Epithelial cell of prostate (primary cell): ENCODE results near the gene H2AZ2.
"Not testable (repeated sequence)": the region's sequence is repeated elsewhere in the genome, so short reads cannot be mapped to it uniquely, and the experiment has no call there.

Experiments used
- DNase-seq: peaks from one replicate; pipeline ENCODE4 v3.0.0-alpha.2; 2011; ENCODE audit warnings: low read depth, low spot score
- H3K27ac ChIP-seq: fragments of 450-650 bp; 2 replicates; pipeline ENCODE4 v1.5.1; 2017; ENCODE audit warnings: mild to moderate bottlenecking

Gene H2AZ2

GRCh38 chr7:44871918-44872317 is 24.0 kb upstream of the H2AZ2 start:
- DNase-seq: not testable (repeated sequence)

GRCh38 chr7:44870780-44871179 is 22.9 kb upstream of the H2AZ2 start:
- DNase-seq, H3K27ac ChIP-seq: not testable (repeated sequence)

More at GRCh38 chr7:44871918-44872317, 24.0 kb upstream of the H2AZ2 start:
- not testable (repeated sequence) for H3K27ac ChIP-seq

GRCh38 chr7:44870336-44870735 is 22.4 kb upstream of the H2AZ2 start:
- DNase-seq: not testable (repeated sequence)

GRCh38 chr7:44867073-44867995 is 19.4 kb upstream of the H2AZ2 start:
- DNase-seq: no peak
- peak overlapping the region; percentile 26 for H3K27ac ChIP-seq

More at GRCh38 chr7:44870336-44870735, 22.4 kb upstream of the H2AZ2 start:
- not testable (repeated sequence) for H3K27ac ChIP-seq

GRCh38 chr7:44861949-44862348 is 14.1 kb upstream of the H2AZ2 start:
- H3K27ac ChIP-seq, DNase-seq: not testable (repeated sequence)

GRCh38 chr7:44858161-44858560 is 10.3 kb upstream of the H2AZ2 start:
- no peak for DNase-seq
- no peak overlapping the region for H3K27ac ChIP-seq

GRCh38 chr7:44854644-44855364 is 6.9 kb upstream of the H2AZ2 start:
- DNase-seq: no peak
- no peak overlapping the region for H3K27ac ChIP-seq

GRCh38 chr7:44853391-44853790 is 5.5 kb upstream of the H2AZ2 start:
- peak; percentile 43 for DNase-seq
- H3K27ac ChIP-seq: no peak overlapping the region

GRCh38 chr7:44852590-44852989 is 4.7 kb upstream of the H2AZ2 start:
- no peak overlapping the region for H3K27ac ChIP-seq
- DNase-seq: no peak

- no peak overlapping the region for H3K27ac ChIP-seq
- DNase-seq: no peak
Measured at GRCh38 chr7:44849885-44850544, 2.1 kb upstream of the H2AZ2 start.

GRCh38 chr7:44849259-44849884 is 1.5 kb upstream of the H2AZ2 start:
- peak overlapping the region; percentile 79 for H3K27ac ChIP-seq
- DNase-seq: no peak

- peak overlapping the region; percentile 79 for H3K27ac ChIP-seq
- DNase-seq: peak; percentile 34
Measured at GRCh38 chr7:44847509-44847919, 373 bp downstream of the H2AZ2 start.

- no peak for DNase-seq
- peak overlapping the region; percentile 79 for H3K27ac ChIP-seq
Measured at GRCh38 chr7:44846816-44847508, 925 bp downstream of the H2AZ2 start.

- H3K27ac ChIP-seq, DNase-seq: not testable (repeated sequence)
Measured at GRCh38 chr7:44846390-44846789, 1.5 kb downstream of the H2AZ2 start.

GRCh38 chr7:44845451-44845850 is 2.4 kb downstream of the H2AZ2 start:
- no peak overlapping the region for H3K27ac ChIP-seq
- DNase-seq: no peak

- H3K27ac ChIP-seq, DNase-seq: not testable (repeated sequence)
Measured at GRCh38 chr7:44843440-44843839, 4.4 kb downstream of the H2AZ2 start.

- H3K27ac ChIP-seq, DNase-seq: not testable (repeated sequence)
Measured at GRCh38 chr7:44842675-44843074, 5.2 kb downstream of the H2AZ2 start.

GRCh38 chr7:44838751-44839150 is 9.1 kb downstream of the H2AZ2 start:
- H3K27ac ChIP-seq: no peak overlapping the region

GRCh38 chr7:44827567-44827966 is 20.3 kb downstream of the H2AZ2 start:
- H3K27ac ChIP-seq: no peak overlapping the region
- DNase-seq: no peak

More at GRCh38 chr7:44838751-44839150, 9.1 kb downstream of the H2AZ2 start:
- DNase-seq: no peak
